NCI-H345 treated with DMSO at 0.1 percent for 48 hours (cell line): Measurements from ENCODE around the gene TFDP2.
"Not testable (repeated sequence)": the region's sequence is repeated elsewhere in the genome, so short reads cannot be mapped to it uniquely, and the experiment has no call there.

Source experiments
- DNase-seq: peaks from one replicate; lab custom pipeline; 2025; ENCODE audit not compliant: unreplicated experiment; lab: John Stamatoyannopoulos, UW

Gene TFDP2

DNA sequence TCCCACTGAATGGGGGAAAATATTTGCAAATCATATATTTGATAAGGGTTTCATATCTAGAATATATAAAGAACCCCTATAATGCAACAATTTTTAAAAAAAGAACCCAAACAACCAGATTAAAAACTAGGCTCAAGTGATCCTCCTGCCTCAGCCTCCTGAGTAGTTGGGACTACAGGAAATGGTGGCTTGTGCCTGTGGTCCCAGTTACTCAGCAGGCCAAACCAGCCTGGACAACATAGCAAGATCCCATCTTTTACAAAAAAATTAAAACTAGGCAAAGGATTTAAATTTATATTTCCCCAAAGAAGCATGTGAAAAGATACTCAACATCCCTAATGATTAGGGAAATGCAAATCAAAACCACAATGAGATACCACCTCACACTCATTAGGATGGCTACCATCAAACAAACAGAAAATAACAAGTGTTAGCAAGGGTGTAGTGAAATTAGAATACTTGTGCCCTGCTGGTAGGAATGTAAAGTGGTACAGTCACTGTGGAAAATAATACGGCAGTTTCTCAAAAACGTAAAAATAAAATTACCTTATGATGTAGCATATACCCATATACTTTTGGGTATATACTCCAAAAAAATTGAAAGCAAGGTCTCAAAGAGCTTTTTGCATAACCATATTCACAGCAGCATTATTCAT lies 19.7 kb downstream of the TFDP2 start:
- DNase-seq, result no peak

GRCh38 chr3:142127941-142128658 lies 21.2 kb downstream of the TFDP2 start:
- no peak for DNase-seq

GRCh38 chr3:142124243-142124642 lies 25.1 kb downstream of the TFDP2 start:
- no peak for DNase-seq

GRCh38 chr3:142120707-142121106 lies 28.6 kb downstream of the TFDP2 start:
- DNase-seq, result no peak

GRCh38 chr3:142118911-142119310 lies 30.4 kb downstream of the TFDP2 start:
- no peak for DNase-seq

DNA sequence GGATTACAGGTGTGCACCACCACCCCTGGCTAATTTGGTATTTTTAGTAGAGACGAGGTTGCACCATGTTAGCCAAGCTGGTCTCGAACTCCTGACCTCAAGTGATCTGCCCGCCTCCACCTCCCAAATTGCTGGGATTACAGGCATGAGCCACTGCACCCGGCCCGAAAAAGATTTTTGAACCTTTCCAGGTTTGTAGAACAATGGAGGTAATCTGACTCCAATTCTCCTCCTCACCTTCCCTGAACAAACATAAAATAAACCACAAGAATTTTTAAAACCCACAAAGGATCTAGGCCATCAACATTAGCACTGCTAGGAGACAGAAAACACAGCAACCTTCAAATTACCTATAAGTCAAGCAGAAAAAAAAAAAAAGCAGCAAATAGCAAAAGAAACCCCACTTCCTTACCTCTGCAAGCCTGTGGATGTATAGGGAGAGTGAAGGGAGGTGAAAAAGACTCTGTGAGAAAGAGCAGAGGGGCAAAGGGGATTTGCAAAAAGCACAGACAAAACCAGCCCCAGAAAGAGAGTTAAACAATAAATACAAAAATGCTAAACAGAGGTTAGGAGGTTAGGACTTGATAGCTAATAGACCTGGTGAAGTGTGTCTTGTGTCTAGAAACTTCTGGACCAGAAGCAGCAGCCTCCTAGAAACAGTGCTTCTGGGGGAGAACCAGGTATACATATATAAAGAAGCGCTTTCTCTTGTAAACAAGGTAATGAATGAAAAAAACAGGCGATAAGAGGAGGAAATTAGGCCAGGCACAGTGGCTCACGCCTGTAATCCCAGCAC lies 32.1 kb downstream of the TFDP2 start:
- DNase-seq, result no peak

DNA sequence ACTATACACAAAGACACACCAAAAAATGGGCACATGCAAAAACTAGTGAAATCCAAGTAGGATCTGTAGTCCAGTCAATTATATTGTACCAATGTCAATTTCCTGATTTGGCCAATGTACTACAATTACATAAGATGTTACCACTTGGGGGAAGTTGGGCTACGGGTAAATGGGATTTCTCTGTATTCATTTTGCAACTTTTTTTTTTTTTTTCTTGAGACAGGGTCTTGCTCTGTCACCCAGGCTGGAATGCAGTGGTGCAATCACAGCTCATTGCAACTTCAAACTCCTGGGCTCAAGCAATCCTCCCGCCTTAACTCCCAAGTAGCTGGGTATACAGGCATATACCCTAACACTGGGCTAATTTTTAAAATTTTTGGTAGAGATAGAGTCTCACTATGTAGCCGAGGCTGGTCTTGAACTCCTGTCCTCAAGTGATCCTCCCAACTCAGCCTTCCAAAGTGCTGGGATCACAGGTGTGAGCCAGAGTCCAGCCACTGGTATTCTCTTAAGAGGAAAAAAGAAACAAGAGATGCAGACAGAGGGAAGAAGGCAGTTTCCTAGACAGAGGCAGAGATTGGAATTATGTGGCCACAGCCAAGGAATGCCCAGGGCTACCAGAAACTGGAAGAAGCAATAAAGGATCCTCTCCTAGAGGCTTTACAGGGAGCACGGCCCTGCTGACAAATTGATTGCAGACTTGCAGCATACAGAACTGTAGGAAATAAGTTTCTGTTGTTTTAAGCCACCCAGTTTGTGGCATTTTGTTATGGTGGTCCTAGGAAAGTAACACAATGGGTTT lies 33.3 kb downstream of the TFDP2 start:
- DNase-seq, result no peak

- DNase-seq, result no peak
Measured at GRCh38 chr3:142112601-142113000, 36.7 kb downstream of the TFDP2 start.

DNA sequence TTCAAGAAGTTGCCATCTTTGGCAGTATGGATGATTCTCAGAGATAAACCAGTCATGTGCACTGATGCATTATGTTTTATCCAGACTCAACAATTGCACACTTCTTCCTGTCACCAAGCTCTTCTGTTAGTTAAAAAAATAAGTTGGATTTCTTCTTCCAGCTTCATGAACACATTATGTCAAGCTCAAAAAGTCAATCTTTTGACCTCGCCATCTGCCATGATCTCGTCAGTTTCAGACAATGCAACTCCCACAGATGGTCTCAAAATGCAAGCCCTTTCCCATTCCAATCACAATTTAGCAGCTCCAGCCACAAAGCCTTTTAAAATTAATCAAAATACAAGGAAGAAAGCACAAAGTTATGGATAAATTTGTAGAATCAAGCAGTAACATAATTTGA lies 42.8 kb downstream of the TFDP2 start:
- no peak for DNase-seq

DNA sequence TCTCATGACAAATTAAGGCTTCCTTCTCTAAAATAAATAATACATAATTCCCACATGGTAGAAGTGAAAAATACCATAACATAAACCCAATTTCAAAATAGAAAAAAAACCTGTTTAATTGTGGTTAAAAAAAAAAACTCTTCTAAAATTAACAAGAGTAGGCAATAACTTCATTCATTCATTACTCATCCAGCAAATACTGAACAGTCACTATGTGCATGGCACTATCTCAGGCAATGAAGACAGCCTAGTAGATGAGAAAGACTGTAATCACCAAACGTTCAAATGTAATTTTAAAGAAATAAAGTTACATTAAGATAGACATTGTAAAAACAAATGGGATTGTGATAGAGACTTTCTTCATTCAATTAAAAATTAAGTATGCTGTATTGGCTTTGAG lies 43.4 kb downstream of the TFDP2 start:
- no peak for DNase-seq

DNA sequence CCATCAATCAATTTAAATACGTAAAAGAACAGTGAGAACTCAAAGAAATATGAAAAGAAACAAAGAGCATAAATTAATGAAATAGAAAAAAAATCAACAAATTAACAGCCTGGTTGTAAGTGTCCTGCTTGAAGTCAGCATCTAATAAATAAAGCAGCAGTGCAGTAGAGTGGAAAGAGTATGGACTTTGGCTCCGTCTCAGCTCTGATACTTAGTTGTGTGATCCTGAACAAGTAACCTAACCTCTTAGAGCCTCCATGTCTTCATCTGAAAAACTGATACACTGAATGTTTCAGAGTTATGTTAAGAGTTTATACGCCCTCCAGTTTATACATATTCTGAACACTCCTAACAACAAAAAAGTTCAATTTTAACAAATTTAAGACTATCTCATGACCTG lies 44.6 kb downstream of the TFDP2 start:
- no peak for DNase-seq

DNA sequence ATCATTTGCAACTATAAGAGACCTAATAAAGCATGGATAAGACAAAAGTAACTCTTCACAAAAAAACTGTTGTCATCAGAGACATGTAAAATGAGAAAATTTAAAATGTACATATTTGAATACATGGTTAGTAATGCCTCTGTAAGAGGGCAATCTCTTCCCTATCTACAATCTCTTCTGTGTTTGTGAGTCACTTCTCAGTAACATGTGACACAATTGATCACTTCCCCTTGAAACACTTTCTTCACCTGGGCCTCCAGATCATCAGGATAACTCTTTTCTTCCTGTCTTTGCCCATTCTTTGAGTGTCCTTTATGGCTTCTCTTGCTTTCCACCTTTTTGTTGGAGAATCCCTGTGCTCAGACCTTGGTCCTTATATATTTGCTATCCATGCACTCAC lies 50.4 kb downstream of the TFDP2 start:
- no peak for DNase-seq

DNA sequence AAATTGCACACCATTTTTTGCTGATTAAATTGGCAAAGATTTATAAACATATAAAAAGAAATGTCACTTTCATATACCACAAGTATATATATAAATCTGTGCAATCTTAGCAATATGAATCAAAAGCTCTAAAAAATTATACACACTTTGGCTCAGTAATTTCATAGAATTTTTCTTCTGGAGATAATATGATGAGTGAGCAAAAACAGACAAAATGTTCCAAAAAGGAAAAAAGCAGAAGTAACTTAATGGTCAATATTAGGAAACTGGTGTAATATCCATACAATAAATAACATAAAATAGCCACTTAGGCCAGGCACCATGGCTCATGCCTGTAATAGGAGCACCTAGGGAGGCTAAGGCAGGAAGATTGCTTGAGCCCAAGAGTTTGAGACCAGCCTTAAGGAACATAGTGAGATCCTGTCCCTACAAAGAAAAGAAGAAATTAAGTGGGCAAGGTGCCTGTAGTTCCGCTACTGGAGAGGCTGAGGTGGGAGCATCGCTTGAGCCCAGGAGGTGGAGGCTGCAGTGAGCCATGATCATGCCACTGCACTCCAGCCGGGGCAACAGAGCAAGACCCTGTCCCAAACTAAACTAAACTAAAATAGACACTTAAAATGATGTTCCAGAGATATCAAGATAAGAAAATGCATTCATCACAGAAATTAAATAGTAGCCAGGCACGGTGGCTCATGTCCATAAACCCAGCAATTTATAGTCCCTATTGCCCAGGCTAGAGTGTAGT lies 52.1 kb downstream of the TFDP2 start:
- DNase-seq, result no peak

DNA sequence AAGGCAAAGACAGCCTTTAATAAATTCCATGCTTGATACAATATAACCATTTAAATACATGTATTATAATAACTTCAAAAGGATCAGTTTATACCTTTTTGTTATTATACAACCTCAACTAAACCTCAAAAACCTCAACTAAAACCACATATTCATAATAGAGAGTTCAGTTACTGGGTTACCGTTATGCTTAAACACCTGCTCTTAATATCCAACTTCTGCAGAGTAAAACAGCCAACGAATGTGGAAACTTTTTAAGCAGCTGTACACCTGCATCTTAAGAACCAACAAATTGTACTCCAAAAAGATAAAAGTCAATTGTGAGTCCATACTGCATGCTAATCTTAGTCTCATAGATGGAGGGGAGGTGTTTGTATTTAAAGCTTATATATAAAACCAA lies 53.5 kb downstream of the TFDP2 start:
- DNase-seq, result no peak

- DNase-seq, result not testable (repeated sequence)
Measured at GRCh38 chr3:142088925-142089324, 60.4 kb downstream of the TFDP2 start.

- DNase-seq, result no peak
Measured at GRCh38 chr3:142088522-142088921, 60.8 kb downstream of the TFDP2 start.

GRCh38 chr3:142087676-142088075 lies 61.7 kb downstream of the TFDP2 start:
- DNase-seq, result no peak

DNA sequence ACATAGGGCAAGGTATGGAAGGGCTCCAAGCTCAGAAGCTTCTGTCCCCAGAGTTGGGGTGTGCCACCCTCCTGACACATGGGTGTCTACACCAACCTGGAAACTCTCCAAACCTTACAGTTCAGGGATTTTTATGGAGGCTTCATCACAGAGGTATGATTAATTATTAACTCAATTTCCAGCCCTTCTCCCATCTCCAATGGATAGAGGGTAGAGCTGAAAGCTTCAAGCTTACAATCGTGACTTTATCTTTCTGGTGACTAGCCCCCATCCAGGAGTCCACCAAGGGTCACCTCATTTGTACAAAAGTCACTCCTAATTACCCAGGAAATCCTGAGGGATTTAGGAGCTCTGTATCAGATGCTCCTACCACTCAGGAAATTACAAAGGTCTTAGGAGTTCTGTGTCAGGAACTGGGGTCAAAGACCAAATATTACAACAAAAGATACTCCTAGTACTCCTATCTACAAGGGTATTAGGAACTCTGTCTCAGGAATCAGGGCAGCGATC lies 62.7 kb downstream of the TFDP2 start:
- no peak for DNase-seq

DNA sequence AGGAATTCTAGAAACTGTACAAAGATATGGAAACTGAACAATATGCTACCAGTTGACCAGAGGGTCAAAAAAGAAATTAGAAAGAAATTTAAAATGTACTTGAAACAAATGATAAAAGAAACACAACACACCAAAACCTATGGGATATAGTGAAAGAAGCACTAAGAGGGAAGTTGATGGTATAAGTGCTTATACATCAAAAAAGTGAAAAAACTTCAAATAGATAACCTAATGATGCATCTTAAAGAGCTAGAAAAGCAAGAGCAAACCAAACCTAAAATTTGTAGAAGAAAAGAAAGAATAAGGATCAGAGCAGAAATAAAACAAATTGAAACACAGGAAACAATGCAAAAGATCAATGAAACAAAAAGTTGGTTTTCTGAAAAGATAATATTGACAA lies 68.2 kb downstream of the TFDP2 start:
- no peak for DNase-seq

- no peak for DNase-seq
Measured at GRCh38 chr3:142077859-142078500, 71.4 kb downstream of the TFDP2 start.
